Pancreas (tissue), 10 donors: ENCODE measurements around the gene TPGS1. TPM values are rescaled to one million over a fixed set of nuclear protein-coding genes. Genes with fewer than 3 reads are reported as not detected.
A peak's percentile ranks its signal among the peaks of the same experiment; 100 is the strongest.

Source experiments
- ATAC-seq, 4 donors: fragments of 200-7000 bp; cut with Tn5 transposase; one replicate each; pipeline versions ENCODE4 v1.8.0 to v1.9.1; 2020; ENCODE audit warnings: mild to moderate bottlenecking in 4 of 4, moderate library complexity in 4 of 4
- DNase-seq, 6 donors: peaks; one replicate each; pipeline ENCODE4 v3.0.0-alpha.2; 2020
- FAIRE-seq: peaks from 2 replicates; lab custom pipeline; 2012; peaks lifted over from hg19 to GRCh38; lab: Jason Lieb, UNC
- H3K27ac ChIP-seq, 4 donors: fragments of 200-600 bp; sonication (generic); 1 replicate in 3 of 4; 2 replicates in 1 of 4; pipeline versions ENCODE4 v1.5.0 to v1.8.0; 2020
- H3K27me3 ChIP-seq, 4 donors: fragments of 200-600 bp; one replicate each; pipeline ENCODE4 v1.8.0; 2021
- H3K36me3 ChIP-seq, 3 donors: fragments of 200-600 bp; sonication (generic) in 1 of 3; one replicate each; pipeline versions ENCODE4 v1.5.0 to v1.8.0; 2020 to 2021
- H3K4me1 ChIP-seq, 3 donors: fragments of 200-600 bp; one replicate each; pipeline ENCODE4 v1.8.0; 2021
- H3K4me3 ChIP-seq, 4 donors: fragments of 200-600 bp; sonication (generic) in 2 of 4; one replicate each; pipeline versions ENCODE4 v1.5.0 to v1.8.0; 2020 to 2021
- H3K9me3 ChIP-seq, 4 donors: fragments of 200-600 bp; one replicate each; pipeline ENCODE4 v1.8.0; 2021
- WGBS, 2 donors: extraction: QIAGEN DNeasy Blood & Tissue Kit; methylation state at CpG; one replicate each; pipeline ENCODE4 v1.1.7; 2013; 5-methylcytosine and 5-hydroxymethylcytosine counted together
- intact Hi-C, 3 donors: fragments of 100-400 bp; cut with DNase I; formaldehyde crosslinking; loops; one replicate each; pipeline versions ENCODE4 v1.11.1 to v1.14.2; 2022
- polyA plus RNA-seq, 2 donors: library from polyadenylated mRNA; stranded (reverse); fragments of 200-250 nt; gene quantifications; one replicate each; pipeline ENCODE4 v1.2.3, GENCODE V29; 2013
- total RNA-seq, 6 donors: library from RNA; stranded (reverse); fragmentation: NEBNext Ultra II Directional in 4 of 6; extraction: Animal tissue kit (Norgen Biotek cat#: 25700) in 4 of 6; gene quantifications; one replicate each; pipeline versions ENCODE4 v1.2.1 to v1.2.4, GENCODE V29; 2021 to 2023
- TF ChIP-seq, protein P1 (sequence below), 4 donors: fragments of 200-600 bp; sonication (generic) in 3 of 4; IDR thresholded peaks; one replicate each; pipeline versions ENCODE4 v1.5.0 to v1.8.0; 2021; ENCODE audit warnings: antibody characterized with exemption in 4 of 4
- donor health status: healthy with polysubstance abuse.
- donor health status: DM: no; HTN: no; CAD: no; lungs with moderate emphysema.
- donor health status: DM: no; HTN: no; CAD: no.
- donor health status: control.
- donor health status: control.
- donor health status: Bipolar disorder and iron deficiency.
- donor health status: DM: yes; HTN: yes; CAD: no.
- donor health status: DM: no; HTN: no; CAD: no.
- donor health status: DM: no; HTN: no; CAD: no.
- donor health status: DM: yes; HTN: yes; CAD: no.

TPGS1 gene
- total and polyA plus RNA-seq, 8 donors = 8.8 to 29.7 (median 11.2) TPM

DNA sequence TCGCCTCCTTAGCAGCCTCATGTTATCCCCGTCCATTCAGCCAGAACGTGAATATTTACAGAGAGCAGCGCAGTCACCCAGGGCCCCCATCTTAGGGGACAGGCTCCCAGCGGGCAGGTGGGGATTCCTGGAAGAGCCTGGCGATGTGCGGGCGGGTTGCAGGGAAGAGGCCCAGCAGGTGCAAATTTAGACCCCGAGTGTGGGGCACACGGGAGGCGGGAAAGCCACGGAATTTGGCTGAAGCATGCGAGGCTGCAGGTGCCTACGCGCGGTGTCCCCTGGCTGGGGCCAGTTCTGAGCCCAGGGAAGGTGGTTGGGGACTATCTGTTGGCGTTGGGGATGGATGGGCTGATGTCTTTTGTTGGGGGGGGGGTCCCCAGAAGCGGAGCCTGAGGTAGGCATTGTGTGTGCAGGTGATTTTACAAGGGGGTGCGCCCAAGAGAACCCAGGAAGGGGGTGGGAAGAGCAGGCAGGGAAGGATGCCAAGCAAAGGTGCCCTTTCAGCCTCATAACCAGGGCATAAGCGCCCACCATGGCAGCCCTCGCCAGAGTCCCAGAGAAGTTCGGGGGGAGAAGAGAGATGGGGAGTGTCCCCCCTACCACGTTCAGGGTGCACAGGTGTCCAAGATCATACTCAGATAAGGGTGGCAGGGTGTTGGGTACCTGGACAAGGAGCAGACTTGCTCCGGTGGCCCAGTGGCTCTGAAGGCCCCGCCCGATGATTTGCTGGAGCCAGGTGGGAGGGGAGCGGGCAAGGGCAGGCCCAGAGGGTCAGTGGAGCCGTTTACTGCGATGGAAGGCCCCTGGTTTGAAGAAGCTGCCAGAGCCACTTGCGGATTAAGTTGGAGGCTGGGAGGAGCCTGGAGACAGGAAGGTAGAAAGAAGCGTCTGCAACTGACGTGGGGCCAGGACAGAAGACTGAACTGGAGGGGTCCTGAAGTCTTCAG is 1.2 kb downstream of the TPGS1 start:
- Histone ChIP-seq H3K4me3 (peak overlapping the region; percentile 71 to 100 (median 98)), H3K27ac (no peak overlapping the region), H3K4me1 (peaks cover 4 to 9% (median 4%) of the 10 kb centered on the region in 3 donors), H3K36me3 (no peaks in the 10 kb centered on the region), H3K9me3 (no peaks in the 10 kb centered on the region), H3K27me3 (no peaks in the 10 kb centered on the region)
- intact Hi-C loops = no loop called here
- 52 to 56% methylated on average over 32 of the region's 32 CpGs for WGBS, 2 donors
- FAIRE-seq = no peak
- TF ChIP-seq, protein P1, sequence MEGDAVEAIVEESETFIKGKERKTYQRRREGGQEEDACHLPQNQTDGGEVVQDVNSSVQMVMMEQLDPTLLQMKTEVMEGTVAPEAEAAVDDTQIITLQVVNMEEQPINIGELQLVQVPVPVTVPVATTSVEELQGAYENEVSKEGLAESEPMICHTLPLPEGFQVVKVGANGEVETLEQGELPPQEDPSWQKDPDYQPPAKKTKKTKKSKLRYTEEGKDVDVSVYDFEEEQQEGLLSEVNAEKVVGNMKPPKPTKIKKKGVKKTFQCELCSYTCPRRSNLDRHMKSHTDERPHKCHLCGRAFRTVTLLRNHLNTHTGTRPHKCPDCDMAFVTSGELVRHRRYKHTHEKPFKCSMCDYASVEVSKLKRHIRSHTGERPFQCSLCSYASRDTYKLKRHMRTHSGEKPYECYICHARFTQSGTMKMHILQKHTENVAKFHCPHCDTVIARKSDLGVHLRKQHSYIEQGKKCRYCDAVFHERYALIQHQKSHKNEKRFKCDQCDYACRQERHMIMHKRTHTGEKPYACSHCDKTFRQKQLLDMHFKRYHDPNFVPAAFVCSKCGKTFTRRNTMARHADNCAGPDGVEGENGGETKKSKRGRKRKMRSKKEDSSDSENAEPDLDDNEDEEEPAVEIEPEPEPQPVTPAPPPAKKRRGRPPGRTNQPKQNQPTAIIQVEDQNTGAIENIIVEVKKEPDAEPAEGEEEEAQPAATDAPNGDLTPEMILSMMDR (IDR thresholded peaks at IDR 0.05) = no peak
- peak in 3 of 6 donors; percentile 29 to 67 (median 50) for DNase-seq
- no peak for ATAC-seq

DNA sequence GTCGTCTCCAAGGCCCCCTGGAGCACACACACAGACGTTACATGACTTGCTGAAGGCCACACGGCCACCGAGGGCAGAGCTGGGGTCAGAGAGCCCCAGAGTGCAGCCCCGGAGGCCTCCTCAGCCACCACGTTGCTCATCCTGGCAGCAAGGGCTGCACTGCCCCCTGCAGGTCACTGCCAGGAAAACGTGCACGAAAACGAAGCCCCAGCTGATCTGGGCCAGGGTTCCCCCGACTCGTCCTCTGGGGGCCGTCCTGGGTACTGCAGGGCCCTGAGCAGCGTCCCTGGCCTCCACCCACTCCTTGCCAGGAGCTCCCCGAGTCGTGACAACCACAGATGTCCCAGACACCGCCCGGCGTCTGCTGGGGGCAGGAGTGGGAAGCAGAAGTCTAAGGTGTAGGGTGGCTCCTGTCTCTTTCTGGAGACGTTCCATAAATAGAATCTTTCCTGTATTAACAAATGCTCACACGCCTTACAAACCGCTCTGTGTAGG is 3.4 kb downstream of the TPGS1 start:
- H3K36me3 ChIP-seq = no peaks in the 10 kb centered on the region
- H3K4me3 ChIP-seq = no peak overlapping the region
- intact Hi-C loops = no loop called here
- no peak for FAIRE-seq
- DNase-seq = peak; percentile 60 to 88 (median 78)
- WGBS, 2 donors = 21 to 25% methylated on average over 21 of the region's 21 CpGs
- H3K27me3 ChIP-seq = no peaks in the 10 kb centered on the region
- H3K9me3 ChIP-seq = no peaks in the 10 kb centered on the region
- H3K27ac ChIP-seq = peak overlapping the region in 3 of 4 donors; percentile 3 to 48 (median 11)
- TF ChIP-seq, protein P1 (IDR thresholded peaks at IDR 0.05) = peak; percentile 75 to 96 (median 94)
- ATAC-seq = peak in 3 of 4 donors; percentile 5 to 8 (median 6)
- H3K4me1 ChIP-seq = peaks cover 4 to 9% (median 4%) of the 10 kb centered on the region in 3 donors

DNA sequence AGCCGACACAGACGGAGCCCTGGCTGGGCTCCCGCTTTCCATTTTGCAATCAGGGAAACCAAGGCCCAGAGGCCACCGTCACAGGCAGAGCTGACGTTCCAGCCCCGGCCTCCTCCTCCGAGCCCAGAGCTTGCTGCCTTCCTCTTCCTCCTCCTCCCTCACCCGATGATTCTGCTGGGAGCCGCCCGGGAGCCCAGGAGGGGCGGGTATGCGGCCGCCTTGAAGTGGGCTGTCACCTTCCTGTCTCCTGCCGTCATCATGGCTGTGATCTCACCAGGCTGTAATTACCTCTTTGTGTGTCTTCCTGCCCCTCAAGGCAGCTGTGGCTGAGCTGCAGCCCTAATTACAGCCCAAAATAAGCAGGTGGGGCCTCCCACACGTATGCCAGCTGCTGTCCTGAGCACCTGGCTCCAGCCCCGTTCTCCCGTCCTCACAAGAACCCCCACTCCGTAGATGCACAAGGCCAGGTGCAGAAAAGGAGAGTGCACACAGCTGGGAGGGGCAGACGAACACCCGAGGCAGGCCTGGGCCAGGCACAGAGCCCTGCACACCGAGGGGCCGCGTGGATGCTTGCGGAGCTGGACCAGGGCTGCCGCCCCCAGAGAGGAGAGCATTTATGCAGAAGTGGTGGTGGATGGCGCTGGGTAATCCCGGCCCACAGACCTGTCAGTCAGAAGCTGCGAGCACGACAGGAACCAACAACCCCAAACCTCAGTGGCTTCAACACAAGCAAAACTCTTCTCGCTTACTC is 4.0 kb downstream of the TPGS1 start:
- TF ChIP-seq, protein P1 (IDR thresholded peaks at IDR 0.05) = no peak
- 69 to 70% methylated on average over 30 of the region's 30 CpGs for WGBS, 2 donors
- Histone ChIP-seq H3K9me3 (no peaks in the 10 kb centered on the region), H3K27me3 (no peaks in the 10 kb centered on the region), H3K4me1 (peaks cover 2 to 9% (median 3%) of the 10 kb centered on the region in 3 donors), H3K36me3 (no peaks in the 10 kb centered on the region), H3K4me3 (no peak overlapping the region), H3K27ac (peak overlapping the region in 3 of 4 donors; percentile 3 to 48 (median 11))
- DNase-seq (peak in 3 of 6 donors; percentile 38 to 70 (median 46)), FAIRE-seq (no peak), ATAC-seq (no peak)
- intact Hi-C loops = no loop called here

DNA sequence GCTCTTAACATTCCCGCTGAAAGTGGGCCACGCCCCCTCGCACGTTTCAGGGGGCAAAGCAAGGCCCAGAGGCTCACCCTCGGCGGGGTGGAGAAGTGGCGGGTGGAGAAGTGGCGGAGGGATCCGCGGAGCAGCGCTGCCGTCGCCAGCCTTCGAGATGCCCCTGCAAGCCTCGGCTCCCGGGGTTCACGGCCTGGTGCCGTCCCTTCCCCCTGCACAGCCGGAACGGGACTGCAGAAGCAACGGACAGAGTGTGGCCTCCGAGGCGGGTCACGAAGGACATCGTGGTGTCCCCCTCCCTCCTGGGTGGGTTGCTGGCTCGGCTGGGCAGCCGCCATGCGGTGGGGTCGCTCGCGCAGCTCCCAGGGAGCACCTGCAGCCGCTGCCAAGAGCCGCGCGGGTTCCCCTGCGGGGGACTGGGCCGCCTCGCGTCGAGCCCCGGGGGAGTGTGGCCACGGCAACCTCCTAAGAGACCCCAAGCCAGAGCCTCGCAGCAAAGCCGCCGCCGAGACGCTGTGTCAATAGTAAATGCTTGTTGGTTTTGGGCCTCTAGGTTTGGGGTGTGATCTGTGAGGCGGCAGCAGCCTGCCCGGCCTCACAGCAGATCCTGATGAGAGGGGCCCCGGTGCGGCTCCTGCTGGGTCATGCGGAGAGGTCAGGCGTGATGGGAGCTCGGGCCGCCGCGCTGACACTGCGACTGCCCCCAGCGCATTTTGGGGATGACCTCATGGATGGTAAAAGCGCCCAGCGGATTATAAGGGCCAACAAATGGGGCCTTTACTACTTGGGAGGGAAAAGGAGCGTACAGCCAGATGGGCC is 5.5 kb downstream of the TPGS1 start:
- TF ChIP-seq, protein P1 (IDR thresholded peaks at IDR 0.05) = no peak
- Histone ChIP-seq H3K36me3 (no peaks in the 10 kb centered on the region), H3K27ac (no peak overlapping the region), H3K27me3 (no peaks in the 10 kb centered on the region), H3K4me3 (no peak overlapping the region), H3K9me3 (no peaks in the 10 kb centered on the region), H3K4me1 (peaks cover 0 to 9% (median 0%) of the 10 kb centered on the region in 3 donors)
- WGBS, 2 donors = 65 to 70% methylated on average over 57 to 62 of the region's 62 CpGs
- FAIRE-seq (no peak), DNase-seq (peak in 1 of 6 donors; percentile 75), ATAC-seq (peak in 1 of 4 donors; percentile 1)
- intact Hi-C loops = no loop called here
